Lower leg skin (tissue), 3 donors: ENCODE data around the gene STARD5.

Experiments used
- CTCF ChIP-seq, 3 donors: fragments of 450-650 bp; IDR thresholded peaks; one replicate each; pipeline ENCODE4 v1.5.1; 2016; ENCODE audit warnings: antibody characterized with exemption in 3 of 3, mild to moderate bottlenecking in 3 of 3, moderate library complexity in 2 of 3
- POLR2A ChIP-seq, 2 donors: fragments of 450-650 bp; IDR thresholded peaks; one replicate each; pipeline ENCODE4 v1.6.1; 2016 to 2017; ENCODE audit warnings: antibody characterized with exemption in 2 of 2, mild to moderate bottlenecking in 1 of 2, moderate library complexity in 1 of 2

GRCh38 chr15:81339851-81340250 lies 15.9 kb upstream of the STARD5 start:
- TF ChIP-seq CTCF (IDR thresholded peaks at IDR 0.05) (no peak), POLR2A (IDR thresholded peaks at IDR 0.05) (no peak)
